Medulla oblongata (tissue), 1 donor: Measurements from ENCODE around the gene RAB19.

Experiments used
- DNase-seq: peaks from one replicate; pipeline ENCODE4 v3.0.0-alpha.2; 2015; ENCODE audit errors: extremely low spot score

Gene RAB19, protein sequence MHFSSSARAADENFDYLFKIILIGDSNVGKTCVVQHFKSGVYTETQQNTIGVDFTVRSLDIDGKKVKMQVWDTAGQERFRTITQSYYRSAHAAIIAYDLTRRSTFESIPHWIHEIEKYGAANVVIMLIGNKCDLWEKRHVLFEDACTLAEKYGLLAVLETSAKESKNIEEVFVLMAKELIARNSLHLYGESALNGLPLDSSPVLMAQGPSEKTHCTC

DNA sequence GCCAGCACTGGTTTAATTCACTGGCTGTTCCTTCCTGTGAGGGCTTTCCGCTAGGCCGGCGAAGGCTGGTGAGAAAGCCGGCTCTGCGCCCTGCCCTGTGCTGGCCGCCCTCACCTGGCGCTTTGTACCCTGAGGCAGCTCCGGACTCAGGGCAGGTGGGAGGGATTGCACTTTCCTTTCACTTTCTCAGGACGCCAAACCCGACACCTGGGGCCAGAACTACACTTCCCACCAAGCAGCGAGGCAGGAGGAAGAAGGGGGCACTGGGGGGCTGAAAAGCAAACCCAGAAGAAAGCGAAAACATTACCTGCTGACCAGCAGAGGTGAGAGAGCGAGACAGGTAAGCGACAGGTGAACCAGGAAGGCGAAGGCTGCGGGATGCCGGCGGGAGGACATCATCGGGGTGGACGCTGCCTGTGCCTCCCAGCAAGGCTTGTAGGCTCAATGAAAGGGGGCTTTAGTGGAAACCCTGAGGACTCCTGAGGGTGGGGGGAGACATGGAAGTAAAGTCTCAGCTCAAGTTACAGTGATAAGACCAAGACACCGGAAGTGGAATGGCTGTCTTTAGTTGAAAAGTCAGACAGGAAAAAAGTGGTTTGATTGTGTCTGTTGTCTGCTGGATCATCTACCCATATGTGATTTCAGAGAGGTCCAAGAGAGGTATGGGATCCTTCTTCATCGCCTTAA is at the start of gene RAB19:
Gene RAB19, plus strand, starts transcription at position 181 of the 687 bp plus-strand sequence. CDS start 3,589 bp downstream, outside the sequence.
- no peak for DNase-seq

GRCh38 chr7:140358024-140358411 is 45.8 kb upstream of the RAB19 start:
- DNase-seq = no peak

DNA sequence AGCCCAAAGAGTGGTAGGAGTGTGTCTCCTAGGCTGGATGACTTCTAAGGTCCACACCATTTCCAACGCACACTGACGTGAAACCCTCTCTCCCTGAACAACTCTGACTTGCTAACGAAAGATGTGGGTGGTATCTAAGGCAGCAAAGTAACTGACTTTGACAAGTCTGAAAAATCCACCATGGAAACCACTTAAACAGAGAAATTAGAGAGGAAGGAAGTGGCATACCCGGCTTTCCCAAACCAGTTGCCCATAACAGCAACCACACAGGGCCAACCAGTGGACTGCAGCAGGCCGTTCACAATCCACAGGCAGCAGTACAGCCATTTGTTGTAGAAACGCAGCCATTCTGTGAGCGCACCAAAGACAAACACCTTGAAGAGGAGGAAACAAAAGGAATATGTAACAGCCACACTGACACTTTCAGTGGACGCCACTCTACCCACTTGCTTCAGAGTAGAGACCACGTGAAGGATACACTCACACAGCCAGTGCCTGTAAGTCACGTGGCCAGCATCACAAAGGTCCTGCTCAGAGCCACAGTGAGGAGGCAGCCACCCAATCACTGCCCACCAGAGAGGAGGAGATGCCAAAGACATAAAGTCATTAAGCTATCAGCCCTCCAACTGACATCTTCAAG is 45.3 kb upstream of the RAB19 start:
- DNase-seq = no peak

- DNase-seq = no peak
These were observed 43.1 kb upstream of the RAB19 start for GRCh38 chr7:140360697-140361229.

DNA sequence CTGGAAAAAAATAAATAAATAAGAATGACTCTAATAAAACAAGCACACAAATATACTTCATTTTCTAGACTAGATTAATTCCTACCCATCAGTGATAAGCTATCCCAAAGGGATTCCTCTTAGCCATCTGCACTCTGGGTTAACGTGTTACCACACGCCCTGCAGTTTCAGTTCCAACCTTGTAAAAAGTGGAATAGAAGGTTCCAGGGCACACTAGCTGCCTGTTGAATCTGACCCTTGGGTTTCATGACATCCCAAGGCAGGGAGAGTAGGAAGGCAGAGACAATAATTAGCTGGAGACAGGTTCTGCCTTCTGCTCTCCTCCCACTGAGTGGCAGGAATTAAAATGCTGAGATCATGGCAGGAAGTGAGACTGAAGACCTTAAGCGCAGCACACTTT is 39.0 kb upstream of the RAB19 start:
- no peak for DNase-seq

DNA sequence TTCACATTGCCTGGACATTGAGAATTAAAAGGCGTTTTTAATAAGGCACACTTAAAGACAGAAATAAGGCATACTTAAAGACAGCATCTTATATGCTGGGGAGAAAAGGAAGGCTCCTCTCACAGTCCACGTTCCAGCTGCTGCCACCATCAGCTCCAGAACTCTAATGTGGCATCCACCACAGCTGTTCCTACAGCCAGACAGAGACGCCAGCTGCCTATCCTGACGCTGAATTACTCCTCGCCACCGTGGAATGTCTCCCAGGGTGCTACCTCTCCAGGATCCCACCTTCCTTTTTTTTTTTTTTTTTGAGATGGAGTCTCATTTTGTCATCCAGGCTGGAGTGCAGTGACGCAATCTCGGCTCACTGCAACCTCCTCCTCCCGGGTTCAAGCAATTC is 36.3 kb upstream of the RAB19 start:
- no peak for DNase-seq

GRCh38 chr7:140369294-140369693 is 34.6 kb upstream of the RAB19 start:
- no peak for DNase-seq

DNA sequence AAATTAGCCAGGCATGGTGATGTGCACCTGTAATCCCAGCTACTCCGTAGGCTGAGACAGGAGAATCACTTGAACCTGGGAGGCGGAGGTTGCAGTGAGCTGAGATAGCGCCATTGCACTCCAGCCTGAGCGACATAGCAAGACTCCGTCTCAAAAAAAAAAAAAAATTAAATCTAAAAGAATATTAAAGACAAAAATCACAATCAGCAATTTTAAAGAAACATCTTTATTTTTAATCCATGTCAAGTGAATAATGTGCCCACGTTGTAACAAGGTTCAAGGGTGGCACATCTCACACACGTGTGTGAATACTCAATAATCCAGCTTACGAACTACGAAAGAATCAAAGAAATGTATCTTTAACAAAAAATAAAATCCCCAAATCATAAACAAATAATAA is 28.5 kb upstream of the RAB19 start:
- no peak for DNase-seq

DNA sequence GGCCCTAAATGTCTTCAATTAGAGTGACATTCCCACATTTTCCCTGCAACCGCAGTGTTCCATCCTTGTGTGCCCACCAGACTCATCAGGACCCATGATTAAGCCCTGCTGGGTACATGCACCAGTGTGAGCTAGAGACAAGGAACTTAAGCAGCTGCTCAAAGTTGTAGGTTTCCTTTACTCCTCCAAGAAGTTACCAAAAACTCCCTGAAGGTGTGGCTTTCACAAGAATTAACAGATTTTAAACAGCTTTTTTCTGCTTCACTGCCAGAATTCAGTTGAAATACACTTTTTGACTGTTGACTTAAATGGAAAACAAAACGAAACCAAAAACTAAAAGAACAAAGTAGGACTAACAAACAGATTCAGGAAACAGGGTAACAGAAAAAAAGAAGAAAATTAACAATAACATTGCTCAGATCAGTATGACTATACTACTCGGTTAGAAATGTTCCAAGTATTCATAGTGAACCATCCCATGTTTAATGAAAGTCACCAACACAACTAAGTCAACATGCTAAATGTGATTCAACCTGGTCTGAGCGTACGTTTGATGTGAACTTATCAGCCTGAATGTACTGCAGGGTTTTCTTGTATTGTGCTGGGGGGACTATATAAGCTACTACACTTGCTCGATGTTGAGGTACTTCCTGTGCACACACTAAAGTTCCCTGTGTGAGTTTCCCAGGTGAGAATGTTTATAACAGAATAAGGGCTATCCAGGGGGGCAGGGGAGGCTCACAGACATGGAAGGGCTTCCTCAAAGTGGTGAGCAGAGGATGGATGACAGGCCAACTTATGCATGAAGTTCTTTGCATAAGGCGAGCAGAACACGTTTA is 27.7 kb upstream of the RAB19 start:
- no peak for DNase-seq

GRCh38 chr7:140383954-140384713 is 19.7 kb upstream of the RAB19 start:
- no peak for DNase-seq

DNA sequence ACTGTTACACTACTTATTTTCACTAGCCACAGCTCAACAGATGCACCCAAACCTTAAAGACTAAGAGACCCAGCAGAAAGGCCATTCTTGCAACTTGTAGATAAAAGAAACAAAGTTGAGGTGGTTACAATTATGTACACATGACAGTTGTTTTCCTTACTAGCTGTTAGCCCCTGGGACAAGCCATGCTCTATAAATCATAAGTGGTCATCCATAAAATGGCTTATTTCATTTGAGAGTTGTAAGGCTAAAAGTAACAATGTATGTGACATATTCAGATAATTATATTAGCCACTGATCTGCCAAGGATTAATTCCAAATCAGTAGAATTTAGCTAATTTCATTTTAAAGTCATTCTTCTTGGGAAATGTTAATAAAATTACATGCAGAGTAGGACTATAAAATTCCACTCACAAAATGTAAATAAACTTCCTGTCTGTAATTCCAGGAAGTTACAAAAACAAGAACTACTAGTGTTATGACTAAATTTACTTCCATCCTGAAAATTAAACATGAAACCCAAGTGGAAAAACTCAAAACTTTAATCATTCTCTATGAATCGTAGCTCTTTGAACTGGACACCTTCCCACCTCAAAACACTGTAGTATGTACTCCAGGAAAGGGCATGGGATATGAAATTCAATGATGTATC is 18.8 kb upstream of the RAB19 start:
- DNase-seq = no peak

- DNase-seq = no peak
These were observed 14.4 kb upstream of the RAB19 start for GRCh38 chr7:140389445-140389844.

- DNase-seq = no peak
These were observed 13.8 kb upstream of the RAB19 start for GRCh38 chr7:140390034-140390433.

- peak; percentile 44 for DNase-seq
These were observed 13.2 kb upstream of the RAB19 start for GRCh38 chr7:140390466-140391190.

- DNase-seq = no peak
These were observed 12.2 kb upstream of the RAB19 start for GRCh38 chr7:140391634-140392033.

DNA sequence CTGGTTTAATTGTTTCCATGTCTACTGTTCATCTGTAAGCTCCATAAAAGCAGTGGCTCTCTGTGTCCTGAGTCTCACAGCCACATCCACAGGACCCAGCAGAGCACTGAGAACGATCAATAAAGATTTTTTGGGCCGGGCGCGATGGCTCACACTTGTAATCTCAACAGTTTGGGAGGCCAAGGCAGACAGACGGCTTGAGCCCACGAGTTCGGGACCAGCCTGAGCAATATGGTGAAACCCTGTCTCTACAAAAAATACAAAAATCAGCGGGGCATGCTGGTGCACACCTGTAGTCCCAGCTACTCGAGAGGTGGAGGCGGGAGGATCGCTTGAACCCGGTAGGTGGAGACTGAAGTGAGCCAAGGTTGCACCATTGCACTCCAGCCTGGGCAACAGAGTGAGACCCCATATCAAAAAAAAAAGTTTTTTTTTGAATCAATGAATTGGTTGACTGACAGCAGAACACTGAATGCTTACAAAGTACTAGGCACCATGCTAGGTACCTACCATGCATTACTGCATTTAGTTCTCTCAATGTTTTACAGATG is 10.0 kb upstream of the RAB19 start:
- DNase-seq = no peak

DNA sequence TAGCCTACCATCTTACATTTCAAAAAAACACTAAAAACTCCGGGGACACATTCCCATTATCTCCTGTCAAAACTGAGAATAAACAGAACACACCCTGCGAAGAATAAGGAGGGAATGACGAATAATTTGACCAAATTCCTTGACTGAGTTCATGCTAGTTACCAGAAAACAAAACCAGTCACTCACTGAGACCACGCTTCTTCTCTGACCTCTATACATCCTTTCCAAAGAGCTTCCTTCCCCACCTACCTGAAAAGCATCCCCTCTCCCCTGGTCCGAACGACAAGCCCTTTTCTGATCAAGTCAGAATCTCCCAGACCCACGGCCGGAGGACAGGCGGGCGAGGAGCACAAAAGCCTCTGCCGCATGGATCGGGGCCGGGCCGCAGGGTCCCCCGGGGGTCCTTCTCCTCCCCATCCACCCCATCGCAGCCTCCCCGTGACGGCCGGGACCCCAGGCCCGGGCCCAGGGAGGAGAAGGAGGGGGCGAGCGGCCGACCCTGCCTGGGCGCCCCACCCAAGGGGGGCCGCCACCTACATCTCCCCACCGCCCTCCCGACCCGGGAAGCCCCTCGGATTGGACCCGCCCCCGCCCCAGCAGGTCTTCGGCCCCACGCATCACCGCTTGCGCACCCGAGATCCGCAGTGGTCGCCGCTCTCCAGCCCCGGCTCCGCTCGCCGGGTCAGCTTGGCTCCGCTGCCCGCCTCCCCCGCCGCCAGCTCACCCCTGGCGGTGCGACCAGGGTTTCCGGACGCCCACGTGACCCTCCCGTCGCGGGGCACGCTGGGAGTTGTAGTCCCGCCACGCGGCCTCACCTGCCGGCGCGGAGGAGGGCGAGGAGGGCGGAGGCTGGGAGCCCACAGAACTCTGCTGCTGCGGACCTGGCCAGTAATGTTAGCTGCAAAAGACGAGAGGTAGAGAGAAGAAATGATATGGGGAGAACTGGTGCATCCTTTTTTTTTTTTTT is 5.8 kb upstream of the RAB19 start, which contains the start of gene SLC37A3:
Gene SLC37A3, minus strand, starts transcription at position 747 of the 967 bp plus-strand sequence. CDS start 16,004 bp downstream, outside the sequence.
- DNase-seq = peak; percentile 86

DNA sequence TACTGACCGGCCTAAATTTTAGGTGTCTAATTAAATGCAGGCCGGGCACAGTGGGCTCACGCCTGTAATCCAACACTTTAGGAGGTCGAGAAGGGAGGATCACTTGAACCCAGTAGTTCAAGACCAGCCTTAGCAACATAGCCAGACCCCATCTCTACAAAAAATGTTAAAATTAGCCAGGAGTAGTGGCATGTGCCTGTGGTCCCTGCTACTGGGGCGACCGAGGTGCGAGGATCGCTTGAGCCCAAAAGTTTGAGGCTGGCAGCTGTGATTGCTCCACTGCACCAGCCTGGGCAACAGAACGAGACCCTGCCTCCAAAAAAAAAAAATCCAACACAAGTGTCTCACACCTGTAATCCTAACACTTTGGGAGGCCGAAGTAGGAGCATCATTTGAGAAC is 5.0 kb upstream of the RAB19 start:
- no peak for DNase-seq
